Osteoblast (primary cell): ENCODE results near the gene ADGRE1. TPM values are rescaled to one million over a fixed set of nuclear protein-coding genes. Genes with fewer than 3 reads are reported as not detected.

ENCODE experiments used
- DNase-seq: peaks from one replicate; pipeline ENCODE4 v3.0.0; 2011; ENCODE audit warnings: low spot score, mixed read lengths; ENCODE audit not compliant: insufficient read length; ENCODE audit errors: missing footprints
- H2AFZ ChIP-seq: 2 replicates; pipeline ENCODE4 v1.6.0; 2011; ENCODE audit warnings: mild to moderate bottlenecking, low read length
- H3K27ac ChIP-seq: 2 replicates; pipeline ENCODE4 v1.5.1; 2011; ENCODE audit warnings: mild to moderate bottlenecking, low read depth, low read length, moderate library complexity
- H3K27me3 ChIP-seq: 2 replicates; pipeline ENCODE4 v1.6.0; 2012; ENCODE audit warnings: mild to moderate bottlenecking, control low read depth, inconsistent platforms, low read length, moderate library complexity; ENCODE audit not compliant: insufficient read depth
- H3K36me3 ChIP-seq: 2 replicates; pipeline ENCODE4 v1.5.1; 2011; ENCODE audit warnings: mild to moderate bottlenecking, low read length, control low read depth, moderate library complexity; ENCODE audit not compliant: insufficient read depth
- H3K4me1 ChIP-seq: 2 replicates; pipeline ENCODE4 v1.5.1; 2011; ENCODE audit warnings: mild to moderate bottlenecking, low read length, control low read depth, moderate library complexity; ENCODE audit not compliant: insufficient read depth
- H3K4me2 ChIP-seq: 2 replicates; pipeline ENCODE4 v1.6.0; 2011; ENCODE audit warnings: mild to moderate bottlenecking, low read length; ENCODE audit not compliant: insufficient read depth
- H3K4me3 ChIP-seq: fragments of 200-600 bp; sonication (generic); 3 replicates; pipeline ENCODE4 v1.5.1; 2012; ENCODE audit warnings: mild to moderate bottlenecking, low read length, inconsistent platforms; ENCODE audit not compliant: insufficient read depth
- H3K79me2 ChIP-seq: 2 replicates; pipeline ENCODE4 v1.6.0; 2012; ENCODE audit warnings: mild to moderate bottlenecking, low read length, control low read depth, inconsistent platforms; ENCODE audit not compliant: insufficient read depth
- H3K9me3 ChIP-seq: 2 replicates; pipeline ENCODE4 v1.5.1; 2011; ENCODE audit warnings: low read depth, low read length, control low read depth
- H4K20me1 ChIP-seq: 2 replicates; pipeline ENCODE4 v1.6.0; 2012; ENCODE audit warnings: mild to moderate bottlenecking, low read length, control low read depth; ENCODE audit not compliant: insufficient read depth
- total RNA-seq: library from RNA; depleted of rRNA; stranded (reverse); fragments of >200 nt; gene quantifications from 2 replicates; pipeline ENCODE4 v1.2.3, GENCODE V29; 2012
- TF ChIP-seq, protein P1 (sequence below): IDR thresholded peaks from 2 replicates; pipeline ENCODE4 v1.5.1; 2011; ENCODE audit warnings: mild to moderate bottlenecking, low read depth, low read length, moderate library complexity; ENCODE audit errors: extremely low read depth

ADGRE1 gene
- total RNA-seq, 1 donor, result not detected

GRCh38 chr19:6847828-6848200, 39.6 kb upstream of the ADGRE1 start:
- no peak for DNase-seq
- Histone ChIP-seq H3K4me3 (no peak overlapping the region), H2AFZ (no peak overlapping the region), H3K9me3 (no peaks in the 10 kb centered on the region), H3K4me1 (no peaks in the 10 kb centered on the region), H3K27me3 (no peaks in the 10 kb centered on the region), H3K79me2 (no peaks in the 10 kb centered on the region), H3K4me2 (no peak overlapping the region), H3K27ac (no peak overlapping the region), H4K20me1 (no peaks in the 10 kb centered on the region), H3K36me3 (no peaks in the 10 kb centered on the region)
- TF ChIP-seq, protein P1, sequence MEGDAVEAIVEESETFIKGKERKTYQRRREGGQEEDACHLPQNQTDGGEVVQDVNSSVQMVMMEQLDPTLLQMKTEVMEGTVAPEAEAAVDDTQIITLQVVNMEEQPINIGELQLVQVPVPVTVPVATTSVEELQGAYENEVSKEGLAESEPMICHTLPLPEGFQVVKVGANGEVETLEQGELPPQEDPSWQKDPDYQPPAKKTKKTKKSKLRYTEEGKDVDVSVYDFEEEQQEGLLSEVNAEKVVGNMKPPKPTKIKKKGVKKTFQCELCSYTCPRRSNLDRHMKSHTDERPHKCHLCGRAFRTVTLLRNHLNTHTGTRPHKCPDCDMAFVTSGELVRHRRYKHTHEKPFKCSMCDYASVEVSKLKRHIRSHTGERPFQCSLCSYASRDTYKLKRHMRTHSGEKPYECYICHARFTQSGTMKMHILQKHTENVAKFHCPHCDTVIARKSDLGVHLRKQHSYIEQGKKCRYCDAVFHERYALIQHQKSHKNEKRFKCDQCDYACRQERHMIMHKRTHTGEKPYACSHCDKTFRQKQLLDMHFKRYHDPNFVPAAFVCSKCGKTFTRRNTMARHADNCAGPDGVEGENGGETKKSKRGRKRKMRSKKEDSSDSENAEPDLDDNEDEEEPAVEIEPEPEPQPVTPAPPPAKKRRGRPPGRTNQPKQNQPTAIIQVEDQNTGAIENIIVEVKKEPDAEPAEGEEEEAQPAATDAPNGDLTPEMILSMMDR, result no peak

DNA sequence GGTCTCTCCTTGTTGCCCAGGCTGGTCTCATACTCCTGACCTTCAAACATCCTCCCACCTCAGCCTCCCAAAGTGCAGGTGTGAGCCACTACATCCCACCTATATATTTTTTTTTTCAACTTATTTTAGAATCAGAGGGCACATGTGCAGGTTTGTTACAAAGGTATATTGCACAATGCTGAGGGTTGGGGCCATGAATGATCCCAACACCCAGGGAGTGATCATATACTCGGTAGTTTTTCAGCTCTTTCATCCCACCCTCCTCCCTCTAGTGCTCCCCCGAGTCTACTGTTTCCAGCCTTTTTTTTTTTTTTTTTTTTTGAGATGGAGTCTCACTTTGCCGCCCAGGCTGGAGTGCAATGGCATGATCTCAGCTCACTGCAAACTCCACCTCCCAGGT, 38.4 kb upstream of the ADGRE1 start:
- no peak overlapping the region for H3K4me3 ChIP-seq
- no peak overlapping the region for H3K4me2 ChIP-seq
- TF ChIP-seq, protein P1, result no peak
- no peak for DNase-seq
- H4K20me1 ChIP-seq, result no peaks in the 10 kb centered on the region
- H3K27me3 ChIP-seq, result no peaks in the 10 kb centered on the region
- no peaks in the 10 kb centered on the region for H3K36me3 ChIP-seq
- H3K9me3 ChIP-seq, result no peaks in the 10 kb centered on the region
- H3K27ac ChIP-seq, result no peak overlapping the region
- no peak overlapping the region for H2AFZ ChIP-seq
- H3K4me1 ChIP-seq, result no peaks in the 10 kb centered on the region
- H3K79me2 ChIP-seq, result no peaks in the 10 kb centered on the region

DNA sequence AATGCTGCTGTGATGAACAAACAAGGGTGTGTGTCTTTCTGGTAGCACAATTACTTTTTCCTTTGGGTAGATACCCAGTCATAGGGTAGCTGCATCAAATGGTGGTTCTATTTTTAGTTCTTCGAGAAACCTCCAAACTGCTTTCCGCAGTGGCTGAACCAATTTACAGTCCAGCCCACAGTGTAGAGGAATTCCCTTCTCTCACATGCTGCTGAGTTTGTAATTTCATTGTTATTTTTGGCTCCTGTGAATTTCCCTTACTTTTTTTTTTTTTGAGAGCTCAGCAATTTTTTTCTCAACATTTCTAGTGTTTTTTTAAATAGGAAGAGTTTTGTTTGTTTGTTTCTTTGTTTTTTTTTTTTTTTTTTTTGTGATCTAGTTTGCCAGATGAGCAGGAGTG, 37.5 kb upstream of the ADGRE1 start:
- no peaks in the 10 kb centered on the region for H3K79me2 ChIP-seq
- no peaks in the 10 kb centered on the region for H3K9me3 ChIP-seq

GRCh38 chr19:6851359-6851758, 36.0 kb upstream of the ADGRE1 start:
- no peak for DNase-seq
- Histone ChIP-seq H3K27ac (no peak overlapping the region), H2AFZ (no peak overlapping the region), H3K79me2 (no peaks in the 10 kb centered on the region), H4K20me1 (no peaks in the 10 kb centered on the region), H3K4me2 (no peak overlapping the region), H3K4me3 (no peak overlapping the region), H3K4me1 (no peaks in the 10 kb centered on the region), H3K27me3 (no peaks in the 10 kb centered on the region), H3K36me3 (no peaks in the 10 kb centered on the region), H3K9me3 (no peaks in the 10 kb centered on the region)
- TF ChIP-seq, protein P1, result no peak

More for the DNA sequence above, 37.5 kb upstream of the ADGRE1 start:
- Histone ChIP-seq H3K4me2 (no peak overlapping the region), H4K20me1 (no peaks in the 10 kb centered on the region), H2AFZ (no peak overlapping the region), H3K27me3 (no peaks in the 10 kb centered on the region), H3K36me3 (no peaks in the 10 kb centered on the region), H3K27ac (no peak overlapping the region), H3K4me1 (no peaks in the 10 kb centered on the region), H3K4me3 (no peak overlapping the region)
- DNase-seq, result no peak
- TF ChIP-seq, protein P1, result no peak
